Effector CD4-positive, alpha-beta T cell (primary cell): ENCODE results near the gene SLC6A5.

Experiments
- DNase-seq: peaks from one replicate; pipeline ENCODE4 v3.0.0-alpha.2; 2020

Gene SLC6A5

GRCh38 chr11:20597154-20597679, 2.2 kb upstream of the SLC6A5 start:
- DNase-seq, result no peak

GRCh38 chr11:20597680-20598484, 1.5 kb upstream of the SLC6A5 start:
- no peak for DNase-seq

GRCh38 chr11:20598492-20598891, 916 bp upstream of the SLC6A5 start:
- DNase-seq, result no peak

- no peak for DNase-seq
Measured at GRCh38 chr11:20600020-20600346, 575 bp downstream of the SLC6A5 start.

GRCh38 chr11:20600551-20600950, 1.1 kb downstream of the SLC6A5 start:
- DNase-seq, result no peak

GRCh38 chr11:20601221-20601914, 2.0 kb downstream of the SLC6A5 start:
- no peak for DNase-seq

GRCh38 chr11:20604295-20604803, 4.9 kb downstream of the SLC6A5 start:
- no peak for DNase-seq

GRCh38 chr11:20604864-20605601, 5.6 kb downstream of the SLC6A5 start:
- DNase-seq, result no peak

- DNase-seq, result no peak
Measured at GRCh38 chr11:20605602-20606091, 6.2 kb downstream of the SLC6A5 start.

GRCh38 chr11:20608934-20609333, 9.5 kb downstream of the SLC6A5 start:
- DNase-seq, result no peak

- DNase-seq, result peak; percentile 27
Measured at GRCh38 chr11:20609727-20610707, 10.6 kb downstream of the SLC6A5 start.

GRCh38 chr11:20610825-20611224, 11.4 kb downstream of the SLC6A5 start:
- DNase-seq, result no peak

- no peak for DNase-seq
Measured at GRCh38 chr11:20611445-20611844, 12.0 kb downstream of the SLC6A5 start.

GRCh38 chr11:20611892-20612291, 12.5 kb downstream of the SLC6A5 start:
- DNase-seq, result no peak

- DNase-seq, result no peak
Measured at GRCh38 chr11:20612416-20612815, 13.0 kb downstream of the SLC6A5 start.

- no peak for DNase-seq
Measured at GRCh38 chr11:20616920-20617319, 17.5 kb downstream of the SLC6A5 start.

GRCh38 chr11:20617346-20618005, 18.1 kb downstream of the SLC6A5 start:
- DNase-seq, result no peak

- no peak for DNase-seq
Measured at GRCh38 chr11:20618083-20618482, 18.7 kb downstream of the SLC6A5 start.

GRCh38 chr11:20620988-20621387, 21.6 kb downstream of the SLC6A5 start:
- no peak for DNase-seq

GRCh38 chr11:20621679-20622078, 22.3 kb downstream of the SLC6A5 start:
- DNase-seq, result no peak

- no peak for DNase-seq
Measured at GRCh38 chr11:20623252-20623651, 23.8 kb downstream of the SLC6A5 start.
